WTC11 (cell line): Measurements from ENCODE around the gene TELO2. TPM values are rescaled to one million over a fixed set of nuclear protein-coding genes. Genes with fewer than 3 reads are reported as not detected.

Experiments
- ATAC-seq: fragments of 200-7000 bp; cut with Tn5 transposase; 2 replicates; pipeline ENCODE4 v1.10.0; 2021; ENCODE audit warnings: mild to moderate bottlenecking, moderate library complexity
- CTCF ChIA-PET: fragments of 300-600 bp; sonication (Branson Sonifier 250); formaldehyde crosslinking; loops from one replicate; lab custom pipeline; 2021; ENCODE audit warnings: antibody characterized with exemption; lab: Charles Lee
- POLR2A ChIA-PET: fragments of 350-600 bp; sonication (Branson Sonifier 250); formaldehyde crosslinking; loops from one replicate; lab custom pipeline; 2021; ENCODE audit warnings: antibody characterized with exemption; lab: Charles Lee
- DNase-seq: peaks from one replicate; pipeline ENCODE4 v3.0.0; 2021; ENCODE audit warnings: low spot score
- H3K27ac Mint-ChIP-seq: 2 replicates; pipeline ENCODE4 v1.8.0; 2021; ENCODE audit warnings: mixed read lengths
- H3K27me3 Mint-ChIP-seq: 2 replicates; pipeline ENCODE4 v1.8.0; 2021; ENCODE audit warnings: low read depth, mild to moderate bottlenecking, moderate library complexity, mixed read lengths
- H3K36me3 Mint-ChIP-seq: 2 replicates; pipeline ENCODE4 v1.8.0; 2021; ENCODE audit warnings: mixed read lengths
- H3K4me1 Mint-ChIP-seq: 2 replicates; pipeline ENCODE4 v1.8.0; 2022; ENCODE audit warnings: mixed read lengths
- H3K4me3 Mint-ChIP-seq: 2 replicates; pipeline ENCODE4 v1.8.0; 2021; ENCODE audit warnings: mild to moderate bottlenecking, moderate library complexity, mixed read lengths
- H3K9me3 Mint-ChIP-seq: 2 replicates; pipeline ENCODE4 v1.8.0; 2021; ENCODE audit warnings: mixed read lengths
- AFF4 ChIP-seq: sonication (generic); formaldehyde crosslinking; IDR thresholded peaks from 2 replicates; pipeline ENCODE4 v1.8.1; 2023; ENCODE audit warnings: mild to moderate bottlenecking, missing genetic modification reagents, borderline replicate concordance
- ATF6 ChIP-seq: sonication (generic); formaldehyde crosslinking; IDR thresholded peaks from 2 replicates; pipeline ENCODE4 v1.8.1; 2023; ENCODE audit warnings: mild to moderate bottlenecking, missing genetic modification reagents
- CTCF ChIP-seq: fragments of 200-600 bp; IDR thresholded peaks from 2 replicates; pipeline ENCODE4 v1.8.0; 2022; ENCODE audit warnings: antibody characterized with exemption
- ELF4 ChIP-seq: sonication (generic); formaldehyde crosslinking; IDR thresholded peaks from 2 replicates; pipeline ENCODE4 v1.8.1; 2022; ENCODE audit warnings: low read depth, mild to moderate bottlenecking, moderate library complexity, missing genetic modification reagents
- FOXP1 ChIP-seq: sonication (generic); formaldehyde crosslinking; IDR thresholded peaks from 2 replicates; pipeline ENCODE4 v1.8.0; 2022; ENCODE audit warnings: missing genetic modification reagents, mild to moderate bottlenecking, moderate library complexity, borderline replicate concordance
- HMGA2 ChIP-seq: fragments of 250-450 bp; sonication (Bioruptor Pico); IDR thresholded peaks from 2 replicates; pipeline ENCODE4 v1.4.0; 2021; ENCODE audit warnings: mild to moderate bottlenecking, moderate library complexity
- IRF1 ChIP-seq: sonication (generic); formaldehyde crosslinking; IDR thresholded peaks from 2 replicates; pipeline ENCODE4 v1.8.0; 2023; ENCODE audit warnings: missing genetic modification reagents
- MAX ChIP-seq: sonication (generic); formaldehyde crosslinking; IDR thresholded peaks from 2 replicates; pipeline ENCODE4 v1.8.0; 2022; ENCODE audit warnings: mild to moderate bottlenecking, missing genetic modification reagents
- NR1H2 ChIP-seq: sonication (generic); formaldehyde crosslinking; IDR thresholded peaks from 2 replicates; pipeline ENCODE4 v1.9.0; 2021; ENCODE audit warnings: mild to moderate bottlenecking, moderate library complexity, missing genetic modification reagents
- ZNF121 ChIP-seq: sonication (generic); formaldehyde crosslinking; IDR thresholded peaks from 2 replicates; pipeline ENCODE4 v1.8.0; 2023; ENCODE audit warnings: missing genetic modification reagents
- ZNF425 ChIP-seq: fragments of 250-450 bp; sonication (Bioruptor Pico); conservative IDR thresholded peaks from 2 replicates; pipeline ENCODE4 v1.9.0; 2021; ENCODE audit warnings: mild to moderate bottlenecking
- ZNF512 ChIP-seq: sonication (generic); formaldehyde crosslinking; IDR thresholded peaks from 2 replicates; pipeline ENCODE4 v1.8.1; 2022; ENCODE audit warnings: missing genetic modification reagents, borderline replicate concordance
- ZNF532 ChIP-seq: fragments of 250-450 bp; sonication (Bioruptor Pico); IDR thresholded peaks from 2 replicates; pipeline ENCODE4 v1.9.0; 2021; ENCODE audit warnings: mild to moderate bottlenecking, borderline replicate concordance
- total RNA-seq: library from RNA; stranded (reverse); gene quantifications from 3 replicates; pipeline ENCODE4 v1.2.3, GENCODE V29; 2021

The TELO2 gene
- total RNA-seq, 1 experiment from 2014 or later: 86.7 TPM

GRCh38 chr16:1538804-1539520 is 45.8 kb downstream of the TELO2 start:
- Mint-ChIP-seq H3K4me3 (no peak overlapping the region), H3K27ac (no peak overlapping the region), H3K4me1 (peaks cover 3% of the 10 kb centered on the region; the same call in 1 of the 2 replicates), H3K36me3 (no peaks in the 10 kb centered on the region), H3K27me3 (no peaks in the 10 kb centered on the region), H3K9me3 (no peaks in the 10 kb centered on the region)
- no peak for TF ChIP-seq ATF6 (CRISPR knock-in tag)
- peak; percentile 30; the same call in 1 of the 2 replicates for TF ChIP-seq CTCF
- no peak for TF ChIP-seq ZNF512
- no peak for TF ChIP-seq IRF1 (CRISPR knock-in tag)
- TF ChIP-seq ELF4: no peak
- no peak for TF ChIP-seq HMGA2
- TF ChIP-seq ZNF121 (CRISPR knock-in tag): peak; percentile 98
- no peak for TF ChIP-seq MAX
- 0 out of 2 replicates have a peak, but pooled peaks have one; percentile 19 for TF ChIP-seq FOXP1
- TF ChIP-seq ZNF425 (CRISPR knock-in tag): no peak
- ATAC-seq: peak; percentile 81
- CTCF ChIA-PET: interaction anchor here (0.6 to 1.6 kb wide), 10 partner anchors 14 to 265 kb away, joined by 3 to 6 read pairs (median 3); no protein-coding TSS in a partner anchor
- POLR2A ChIA-PET: no interaction called here
- peak; percentile 59 for DNase-seq

- Mint-ChIP-seq H3K4me3 (no peak overlapping the region), H3K36me3 (no peaks in the 10 kb centered on the region), H3K27ac (no peak overlapping the region), H3K9me3 (no peaks in the 10 kb centered on the region), H3K27me3 (no peaks in the 10 kb centered on the region), H3K4me1 (peaks cover 3% of the 10 kb centered on the region; the same call in 1 of the 2 replicates)
- no peak for DNase-seq
- no peak for ATAC-seq
- POLR2A ChIA-PET: no interaction called here
- CTCF ChIA-PET: interaction anchor here (0.6 kb wide), 1 partner anchor 264 kb away, joined by 4 read pairs; no protein-coding TSS in a partner anchor
- TF ChIP-seq AFF4 (CRISPR knock-in tag) (no peak), NR1H2 (CRISPR knock-in tag) (no peak), ZNF532 (CRISPR knock-in tag) (no peak)
Observed at GRCh38 chr16:1539720-1540555, 46.8 kb downstream of the TELO2 start.
